NCI-H82 treated with DMSO at 0.1 percent for 48 hours (cell line): ENCODE results near the gene FLNA.
"Not testable (repeated sequence)": the region's sequence is repeated elsewhere in the genome, so short reads cannot be mapped to it uniquely, and the experiment has no call there.

Source experiments
- DNase-seq: peaks from one replicate; lab custom pipeline; 2025; ENCODE audit not compliant: unreplicated experiment; lab: John Stamatoyannopoulos, UW

FLNA gene

DNA sequence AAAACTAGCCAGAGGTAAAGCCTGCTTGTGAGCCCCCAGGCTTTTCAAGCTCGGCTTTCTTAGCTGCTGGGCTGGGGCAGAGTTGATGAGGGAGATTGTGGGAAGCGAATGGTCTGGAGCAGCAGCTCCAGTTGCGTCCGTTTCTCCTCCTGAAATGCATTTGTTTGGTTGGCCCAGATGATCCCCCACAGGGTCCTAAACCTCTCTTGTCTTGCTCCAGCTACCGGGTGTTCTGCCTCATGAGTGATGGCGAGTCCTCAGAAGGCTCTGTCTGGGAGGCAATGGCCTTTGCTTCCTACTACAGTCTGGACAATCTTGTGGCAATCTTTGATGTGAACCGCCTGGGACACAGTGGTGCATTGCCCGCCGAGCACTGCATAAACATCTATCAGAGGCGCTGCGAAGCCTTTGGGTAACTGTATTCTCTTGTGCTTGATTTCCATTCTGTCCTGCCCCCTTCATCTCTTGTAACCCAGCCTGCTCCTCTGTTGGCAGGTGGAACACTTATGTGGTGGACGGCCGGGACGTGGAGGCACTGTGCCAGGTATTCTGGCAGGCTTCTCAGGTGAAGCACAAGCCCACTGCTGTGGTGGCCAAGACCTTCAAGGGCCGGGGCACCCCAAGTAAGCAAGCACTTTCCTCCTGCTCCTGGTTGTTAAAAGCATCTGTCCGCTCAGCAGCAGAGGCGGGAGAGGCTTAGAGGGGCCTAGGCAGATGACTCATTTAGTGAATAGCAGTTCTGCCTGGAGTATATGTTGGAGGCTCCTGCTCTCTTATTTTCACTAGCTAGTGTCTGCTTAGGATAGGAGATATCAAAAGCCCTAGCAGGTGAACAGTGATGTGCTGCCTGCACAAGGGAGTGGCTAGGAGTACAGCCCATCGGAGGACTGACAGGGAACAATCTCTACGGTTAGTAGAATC, 63.6 kb downstream of the FLNA start:
- no peak for DNase-seq

DNA sequence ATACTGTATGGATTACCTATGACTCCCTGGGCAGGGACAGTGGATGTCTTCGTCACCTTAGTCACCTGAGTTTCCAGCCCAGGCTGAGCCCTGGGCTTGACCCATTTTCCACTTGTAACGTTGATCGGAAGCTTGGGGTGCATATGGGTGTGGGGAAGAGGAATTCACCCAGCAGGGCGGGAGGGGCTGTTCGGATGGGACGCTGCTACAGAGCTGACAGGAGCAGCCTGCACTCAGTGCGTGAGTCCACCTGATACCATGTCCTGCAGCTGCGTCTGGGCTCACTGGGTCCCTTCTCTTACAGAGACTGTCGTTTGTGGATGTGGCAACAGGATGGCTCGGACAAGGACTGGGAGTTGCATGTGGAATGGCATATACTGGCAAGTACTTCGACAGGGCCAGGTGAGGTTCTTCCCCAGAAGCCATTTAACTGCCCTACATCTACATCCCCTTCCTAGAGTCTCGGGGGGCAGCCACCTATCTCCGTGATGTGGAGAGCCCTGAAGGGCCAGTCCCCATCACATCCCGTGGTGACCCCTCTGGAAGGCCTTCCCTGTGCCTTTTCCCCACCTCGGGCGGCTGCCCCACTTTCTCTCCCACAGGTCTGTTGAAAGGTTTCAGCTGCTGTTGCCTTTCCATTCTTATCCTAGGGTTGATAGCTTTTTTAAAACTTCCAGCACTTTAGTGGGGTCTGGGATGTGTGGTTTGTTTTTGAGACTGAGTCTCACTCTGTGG, 65.2 kb downstream of the FLNA start:
- DNase-seq = no peak

DNA sequence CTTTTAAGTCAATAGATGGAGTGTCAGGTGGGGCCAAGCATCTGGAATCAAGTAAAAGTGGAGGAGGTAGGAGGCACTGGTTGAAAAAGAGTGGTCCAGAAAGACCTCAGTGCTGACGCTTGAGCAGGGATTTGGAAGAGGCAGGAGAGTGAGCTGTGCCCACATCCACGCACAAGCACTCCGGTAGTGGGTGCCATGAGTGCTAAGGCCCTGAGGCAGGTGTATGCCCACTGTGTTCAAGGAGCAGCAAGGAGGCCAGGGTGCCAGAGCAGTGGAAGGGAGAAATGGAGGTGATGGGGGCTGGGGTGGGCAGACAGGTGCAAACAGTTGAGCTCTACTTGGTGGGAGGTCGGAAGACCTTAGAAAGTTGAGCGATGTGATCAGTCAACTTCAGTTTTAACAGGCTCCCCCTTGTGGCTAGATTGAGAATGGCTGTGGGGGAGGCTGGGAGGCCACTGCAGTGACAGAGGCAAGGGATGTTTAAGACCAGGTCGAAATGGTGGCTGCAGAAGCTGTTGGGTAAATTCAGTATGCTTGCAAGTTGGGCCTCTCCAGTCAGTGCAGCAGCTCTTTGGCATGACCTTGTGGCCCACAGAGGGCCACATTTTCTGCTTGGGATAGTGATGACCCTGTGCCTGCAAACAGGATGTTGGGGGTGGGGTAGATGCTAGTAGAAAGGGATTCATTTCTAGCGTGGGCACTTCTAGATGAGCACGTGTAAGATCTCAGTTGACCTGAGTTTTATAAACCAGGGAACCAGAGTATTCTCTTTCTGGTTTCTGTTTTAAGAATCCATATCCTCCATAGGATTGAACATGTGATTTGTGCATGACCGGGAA, 66.1 kb downstream of the FLNA start:
- DNase-seq = no peak

DNA sequence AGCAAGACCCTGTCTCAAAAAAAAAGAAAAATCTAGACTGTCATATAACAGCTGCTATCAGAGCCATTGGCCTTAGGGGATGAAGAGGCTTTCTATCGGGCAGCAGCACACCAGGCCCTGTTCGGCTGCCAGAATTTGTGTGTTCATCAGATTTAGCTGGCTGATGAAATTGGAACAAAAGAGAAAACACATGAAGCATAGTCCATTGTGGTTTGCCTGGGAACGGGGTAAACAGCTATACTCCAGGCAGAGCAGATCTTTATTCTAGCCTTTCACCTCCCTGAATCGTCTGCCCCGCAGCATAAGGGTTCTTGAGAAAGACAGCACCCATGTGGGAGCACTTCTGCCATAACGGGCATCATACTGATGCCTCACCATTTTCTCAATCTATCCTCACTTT, 67.2 kb downstream of the FLNA start:
- no peak for DNase-seq

DNA sequence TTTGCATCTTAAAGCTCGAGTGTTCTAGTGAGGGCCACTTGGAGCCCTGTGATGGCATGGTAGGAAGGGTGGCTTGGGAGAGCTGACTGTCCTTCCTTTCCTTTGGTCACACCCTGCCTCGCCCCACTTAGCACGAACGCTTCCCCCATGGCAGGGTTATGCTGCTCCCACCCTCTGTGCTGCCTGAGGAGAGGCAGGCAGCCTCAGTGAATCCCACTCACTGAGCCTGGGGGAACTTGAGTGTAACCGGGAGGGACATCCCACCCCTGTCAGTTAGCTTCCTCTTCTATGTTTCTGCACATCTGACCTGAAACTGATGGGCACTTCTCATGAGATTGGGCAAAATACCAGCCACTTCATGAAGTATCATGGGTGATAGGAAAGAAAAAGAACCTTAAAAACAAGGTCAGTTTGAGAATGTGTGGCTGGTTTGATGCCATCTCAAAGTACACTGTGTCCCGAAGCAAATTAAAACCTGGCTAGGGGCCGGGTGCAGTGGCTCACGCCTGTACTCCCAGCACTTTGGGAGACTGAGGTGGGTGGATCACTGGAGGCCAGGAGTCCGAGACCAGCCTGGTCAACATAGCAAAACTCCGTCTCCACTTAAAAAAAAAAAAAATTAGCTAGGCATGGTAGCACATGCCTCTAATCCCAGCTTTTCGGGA, 68.8 kb downstream of the FLNA start:
- no peak for DNase-seq

DNA sequence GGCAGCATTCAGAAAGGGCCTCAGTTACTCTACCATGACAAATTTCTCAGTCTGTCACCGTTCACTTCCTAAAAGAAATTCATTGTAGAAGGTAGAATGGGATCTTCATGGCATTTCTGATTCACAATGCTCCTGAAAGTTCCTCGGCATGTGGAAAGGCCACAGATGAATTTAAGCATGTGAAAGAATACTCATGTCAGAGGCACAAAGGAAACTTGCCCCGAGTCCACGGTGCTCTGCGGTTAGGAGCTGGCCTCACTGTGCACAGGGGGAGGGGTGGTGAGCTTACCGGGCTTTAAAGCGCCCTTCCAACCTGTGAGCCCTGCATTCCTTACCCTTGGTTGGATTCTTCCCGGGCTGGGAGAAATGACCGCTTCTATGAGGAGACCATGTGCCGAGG, 69.6 kb downstream of the FLNA start:
- DNase-seq = no peak

DNA sequence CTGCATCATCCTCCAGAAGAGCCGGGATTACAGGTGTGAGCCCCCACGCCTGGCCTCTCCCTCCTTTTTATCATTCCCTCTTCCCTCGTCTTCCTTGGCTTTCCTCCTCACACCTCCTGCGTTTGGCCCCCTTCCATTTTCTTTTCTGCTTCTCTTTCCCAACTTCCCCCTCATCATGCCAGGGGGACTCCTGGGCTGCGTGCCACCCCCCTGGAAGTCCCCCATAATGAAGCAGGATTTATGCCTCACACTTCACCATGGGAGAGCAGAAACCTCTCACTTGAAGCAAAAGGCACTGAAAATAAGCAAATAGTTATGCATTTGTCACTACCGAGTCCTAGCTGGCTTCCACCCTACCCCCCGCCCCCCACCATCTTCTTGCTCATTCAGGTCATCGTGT, 71.0 kb downstream of the FLNA start:
- DNase-seq = no peak

DNA sequence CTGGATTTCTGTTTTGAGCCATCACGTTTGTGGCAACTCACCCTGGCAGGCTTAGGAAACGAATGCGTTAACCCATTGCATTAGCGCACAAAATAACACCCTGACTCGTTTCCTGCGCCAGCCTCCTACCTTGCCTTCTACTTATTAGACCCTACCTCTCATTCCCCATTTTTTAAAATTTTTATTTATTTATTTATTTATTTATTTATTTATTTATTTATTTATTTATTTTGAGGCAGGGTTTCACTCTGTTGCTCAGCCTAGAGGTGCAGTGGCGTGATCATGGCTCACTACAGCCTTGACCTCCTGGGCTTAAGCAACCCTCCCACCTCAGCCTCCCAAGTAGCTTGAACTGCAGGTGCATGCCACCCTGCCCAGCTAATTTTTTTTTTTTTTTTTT, 71.4 kb downstream of the FLNA start:
- not testable (repeated sequence) for DNase-seq

DNA sequence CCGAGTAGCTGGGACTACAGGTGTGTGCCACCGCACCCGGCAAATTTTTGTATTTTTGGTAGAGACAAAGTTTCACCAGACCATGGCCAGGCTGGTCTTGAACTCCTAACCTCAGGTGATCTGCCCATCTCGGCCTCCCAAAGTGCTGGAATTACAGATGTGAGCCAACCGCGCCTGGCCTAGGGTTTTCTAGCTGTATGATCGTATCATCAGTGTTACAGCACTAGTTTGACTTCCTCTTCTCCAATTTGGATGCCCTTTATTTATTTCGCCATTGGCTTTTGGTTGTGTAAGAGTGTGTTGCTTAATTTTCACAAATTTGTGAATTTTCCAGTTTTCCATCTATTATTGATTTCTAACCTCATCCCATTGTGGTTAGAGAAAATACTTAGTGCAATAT, 73.6 kb downstream of the FLNA start:
- DNase-seq = no peak
